ENCODE results near the gene MECR.
"Not testable (repeated sequence)": the region's sequence is repeated elsewhere in the genome, so short reads cannot be mapped to it uniquely, and the experiment has no call there.

The MECR gene

DNA sequence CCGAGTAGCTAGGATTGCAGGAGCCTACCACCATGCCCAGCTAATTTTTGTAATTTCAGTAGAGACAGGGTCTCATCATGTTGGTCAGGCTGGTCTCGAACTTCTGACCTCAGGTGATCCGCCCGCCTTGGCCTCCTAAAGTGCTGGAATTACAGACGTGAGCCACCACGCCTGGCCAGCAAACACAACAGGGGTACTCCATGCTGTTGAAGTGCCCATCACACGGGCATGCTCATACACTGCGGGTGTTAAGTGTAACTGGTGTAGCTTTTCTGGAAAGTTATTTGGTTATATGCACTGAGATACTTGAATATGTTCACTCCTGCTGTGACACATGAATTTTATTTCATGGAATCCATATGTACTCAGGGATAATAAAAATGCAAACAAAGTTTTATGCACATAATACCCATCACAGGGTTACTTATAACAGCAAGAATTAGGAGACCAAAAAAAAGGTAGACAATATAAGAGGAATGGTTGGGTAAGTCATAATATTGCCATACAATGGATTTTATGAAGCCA is 58.3 kb downstream of the MECR start:
- DNase-seq (ENCODE audit: low spot score) (no peak), FAIRE-seq (no peak)

DNA sequence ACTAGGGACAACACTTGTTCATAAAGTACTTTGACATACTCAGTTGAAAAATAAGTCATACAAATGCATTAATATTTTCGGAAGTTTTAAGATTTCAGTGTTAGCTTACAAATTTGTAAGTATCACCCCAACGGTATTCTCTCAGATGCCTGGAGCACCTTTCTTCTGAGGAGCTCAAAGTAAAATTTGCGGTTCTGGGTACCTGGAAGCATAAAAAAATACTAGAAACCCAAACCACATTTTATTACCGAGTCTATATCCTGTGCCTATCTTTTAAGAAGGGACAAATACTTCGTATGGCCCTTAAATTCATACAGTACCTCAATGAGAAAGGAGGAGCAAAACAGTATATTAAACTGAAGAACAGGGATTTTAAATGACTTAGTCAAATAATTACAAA is 59.2 kb downstream of the MECR start:
- no peak for FAIRE-seq
- DNase-seq (ENCODE audit: low spot score) = no peak

DNA sequence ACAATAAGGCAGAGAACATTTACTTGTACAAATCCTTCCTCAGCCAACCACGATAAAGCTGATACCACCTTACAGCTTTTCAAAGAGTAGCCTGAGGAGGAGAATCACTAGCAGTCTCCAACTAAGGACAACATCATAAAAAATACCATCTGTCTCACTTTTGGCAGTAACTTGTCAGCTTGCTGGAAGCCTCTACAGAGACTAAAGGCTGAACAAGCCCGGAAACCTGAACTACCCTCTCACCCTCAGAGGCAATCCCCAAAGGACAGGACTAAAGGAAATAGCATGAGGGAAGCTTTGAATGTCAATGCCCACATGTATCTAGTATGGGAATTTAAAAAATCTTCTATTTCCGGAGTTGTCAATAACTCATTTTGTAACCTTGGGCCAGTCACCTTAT is 59.6 kb downstream of the MECR start:
- DNase-seq (ENCODE audit: low spot score) = no peak
- no peak for FAIRE-seq

DNA sequence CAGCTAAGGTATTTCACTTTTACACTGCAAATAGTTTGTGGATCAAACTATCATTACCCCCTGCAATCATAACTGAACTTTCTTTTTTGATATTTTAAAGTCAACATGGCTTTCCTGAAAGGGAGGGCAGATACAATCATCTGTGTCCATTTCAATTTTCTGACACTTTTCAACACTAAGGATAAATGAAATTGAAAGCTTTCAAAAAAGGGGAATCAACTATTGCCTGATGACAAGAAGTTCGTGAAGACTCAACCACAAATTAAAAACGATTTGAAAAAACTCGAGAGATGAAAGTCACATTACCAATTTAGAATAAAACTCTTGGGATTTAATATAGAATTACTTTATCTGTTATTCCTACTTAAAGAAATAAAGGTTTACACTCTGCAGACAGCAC is 60.8 kb downstream of the MECR start:
- FAIRE-seq = no peak
- no peak for DNase-seq (ENCODE audit: low spot score)

DNA sequence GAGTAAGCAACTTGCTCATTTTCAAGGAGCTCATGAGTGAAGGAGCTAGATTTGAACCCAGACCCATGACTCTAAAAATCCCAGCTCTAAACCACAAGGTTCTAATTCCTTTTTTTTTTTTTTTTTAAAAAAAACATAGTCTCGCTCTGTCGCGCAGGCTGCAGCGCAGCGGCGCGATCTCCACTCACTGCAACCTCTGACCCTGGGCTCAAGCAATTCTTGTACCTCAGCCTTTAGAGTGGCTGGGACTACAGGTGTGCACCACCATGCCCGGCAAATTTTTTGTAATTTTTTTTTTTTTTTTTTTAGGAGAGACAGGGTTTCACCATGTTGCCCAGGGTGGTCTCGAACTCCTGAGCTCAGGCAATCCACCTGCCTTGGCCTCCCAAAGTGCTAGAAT is 62.8 kb downstream of the MECR start:
- no peak for DNase-seq (ENCODE audit: low spot score)
- no peak for FAIRE-seq

DNA sequence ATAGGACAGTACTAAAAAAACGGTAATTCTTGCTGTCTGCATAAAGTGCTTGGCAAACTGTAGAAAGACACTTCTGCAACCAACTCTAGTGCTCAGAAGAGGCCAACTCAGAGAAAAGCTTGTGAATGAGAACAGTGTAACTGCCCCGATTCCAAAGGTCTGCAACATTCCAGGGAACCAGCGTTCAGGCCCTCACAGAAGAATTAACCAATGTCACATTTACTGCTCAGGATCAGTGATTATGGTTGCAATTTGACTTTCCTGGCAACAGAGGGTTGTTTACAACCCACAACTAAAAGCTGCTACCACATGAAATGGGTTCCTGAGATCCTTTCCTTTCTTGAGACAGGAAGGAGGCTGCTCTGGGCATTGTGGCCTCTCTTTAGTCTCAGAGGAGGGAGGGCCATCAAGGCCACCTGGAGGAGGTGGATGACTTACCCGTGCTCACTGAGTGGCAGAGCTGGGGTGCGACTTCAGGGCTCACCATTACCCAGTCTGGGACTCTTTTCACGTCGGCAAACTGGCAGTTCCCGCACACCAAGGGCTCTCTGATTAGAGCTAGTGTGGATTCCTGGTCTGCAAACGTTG is 64.3 kb downstream of the MECR start:
- no peak for FAIRE-seq
- no peak for DNase-seq (ENCODE audit: low spot score)

DNA sequence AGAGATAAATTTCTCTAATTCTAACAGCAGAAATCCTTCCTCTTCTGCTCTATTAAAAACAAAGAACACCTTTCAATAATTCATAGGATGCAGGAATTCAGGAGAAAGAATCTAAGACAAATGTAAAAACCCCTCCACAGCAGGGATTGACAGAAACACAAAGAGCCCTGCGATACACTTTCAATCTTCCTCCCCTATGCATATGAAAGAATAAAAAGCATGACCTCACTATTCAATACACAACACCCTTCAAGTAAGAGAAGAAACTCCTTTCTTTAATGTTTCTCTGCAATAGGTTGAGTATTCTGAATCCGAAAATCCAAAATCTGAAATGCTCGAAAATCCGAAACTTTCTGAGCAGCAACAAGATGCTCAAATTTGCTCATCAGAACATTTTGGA is 66.1 kb downstream of the MECR start:
- no peak for DNase-seq (ENCODE audit: low spot score)
- no peak for FAIRE-seq

DNA sequence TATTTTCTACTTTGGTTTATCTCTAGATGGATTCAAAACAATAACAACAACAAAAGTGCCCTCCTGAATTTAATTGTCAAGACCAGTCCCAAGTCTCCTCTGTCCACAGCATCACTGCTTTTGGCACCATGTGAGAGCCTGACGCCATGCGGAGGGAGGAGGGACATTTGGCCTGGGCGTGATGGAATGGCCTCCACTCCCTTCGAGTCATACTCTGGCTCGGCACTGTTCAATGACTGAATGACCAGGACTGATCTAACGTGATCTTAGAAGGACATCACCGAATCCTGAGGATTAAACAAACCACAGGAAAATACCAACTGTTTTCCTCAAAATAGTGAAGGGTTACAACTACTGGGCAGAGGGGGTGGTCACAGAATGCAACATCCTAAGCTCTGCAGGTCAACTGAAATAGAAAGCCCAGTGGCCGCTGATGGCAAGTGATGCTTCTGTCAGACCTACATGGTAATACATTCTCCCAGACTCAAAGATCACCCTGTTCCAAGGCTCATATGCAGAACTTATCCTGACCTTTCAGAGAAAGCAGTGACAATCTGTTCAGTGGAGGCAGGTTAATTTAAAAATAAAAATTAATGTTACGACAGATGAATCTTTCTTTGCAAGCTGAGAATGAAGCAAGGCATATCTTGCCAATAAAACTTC is 68.1 kb downstream of the MECR start:
- no peak for DNase-seq (ENCODE audit: low spot score)
- no peak for FAIRE-seq

DNA sequence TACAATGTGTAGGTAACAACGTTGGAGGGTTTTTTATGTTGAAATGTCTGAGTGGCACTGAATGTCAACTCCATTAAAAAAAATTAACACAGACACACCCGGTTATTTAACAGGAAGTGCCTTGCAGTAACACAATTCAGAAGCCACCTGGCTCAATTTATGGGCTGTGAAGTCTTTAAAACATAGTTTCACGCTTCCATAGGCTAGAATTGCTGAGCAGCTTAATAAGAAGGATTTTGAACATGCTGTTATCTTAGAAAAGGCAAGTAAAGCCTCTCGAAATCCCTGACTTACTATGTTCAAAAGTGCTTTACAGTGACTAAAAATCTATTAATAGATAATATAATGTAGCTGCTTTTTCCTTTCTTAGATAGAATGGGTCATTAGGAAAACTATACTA is 68.7 kb downstream of the MECR start:
- DNase-seq (ENCODE audit: low spot score) = no peak
- FAIRE-seq = no peak

DNA sequence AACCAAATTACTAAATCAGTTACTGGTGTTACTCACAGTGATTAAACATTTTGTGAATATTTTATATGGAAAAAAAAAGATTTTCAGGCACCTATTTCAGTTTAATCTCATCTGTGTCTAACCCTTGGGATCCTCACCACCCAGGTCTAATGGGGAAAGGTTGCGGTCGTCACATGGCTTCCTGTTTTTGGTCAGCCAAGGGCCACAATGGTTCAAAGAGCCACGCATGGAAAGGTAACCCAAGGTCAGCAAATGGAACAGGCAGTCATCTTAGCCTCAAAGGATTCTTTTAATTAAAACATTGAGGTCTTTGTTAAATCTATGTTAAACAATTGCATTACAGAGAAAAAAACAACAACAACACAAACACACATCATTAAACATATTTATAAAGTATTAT is 71.0 kb downstream of the MECR start:
- DNase-seq (ENCODE audit: low spot score) = no peak
- FAIRE-seq = no peak

DNA sequence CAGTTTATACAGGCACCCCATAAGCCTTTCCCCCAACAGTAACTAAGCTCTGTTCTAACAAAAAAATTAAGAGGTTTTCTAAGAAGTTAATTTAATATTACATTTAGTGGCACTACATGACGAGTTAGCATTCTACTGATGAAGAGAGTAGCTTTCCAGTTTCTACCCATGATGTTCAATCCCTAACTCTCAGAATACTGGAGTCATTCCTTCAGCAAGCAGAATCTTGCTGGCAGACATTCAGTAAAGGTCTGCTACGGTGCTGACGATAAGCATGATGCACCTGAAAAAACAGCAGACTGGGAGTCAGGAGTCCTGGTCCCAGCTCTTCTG is 73.5 kb downstream of the MECR start:
- FAIRE-seq (no peak), DNase-seq (ENCODE audit: low spot score) (no peak)

DNA sequence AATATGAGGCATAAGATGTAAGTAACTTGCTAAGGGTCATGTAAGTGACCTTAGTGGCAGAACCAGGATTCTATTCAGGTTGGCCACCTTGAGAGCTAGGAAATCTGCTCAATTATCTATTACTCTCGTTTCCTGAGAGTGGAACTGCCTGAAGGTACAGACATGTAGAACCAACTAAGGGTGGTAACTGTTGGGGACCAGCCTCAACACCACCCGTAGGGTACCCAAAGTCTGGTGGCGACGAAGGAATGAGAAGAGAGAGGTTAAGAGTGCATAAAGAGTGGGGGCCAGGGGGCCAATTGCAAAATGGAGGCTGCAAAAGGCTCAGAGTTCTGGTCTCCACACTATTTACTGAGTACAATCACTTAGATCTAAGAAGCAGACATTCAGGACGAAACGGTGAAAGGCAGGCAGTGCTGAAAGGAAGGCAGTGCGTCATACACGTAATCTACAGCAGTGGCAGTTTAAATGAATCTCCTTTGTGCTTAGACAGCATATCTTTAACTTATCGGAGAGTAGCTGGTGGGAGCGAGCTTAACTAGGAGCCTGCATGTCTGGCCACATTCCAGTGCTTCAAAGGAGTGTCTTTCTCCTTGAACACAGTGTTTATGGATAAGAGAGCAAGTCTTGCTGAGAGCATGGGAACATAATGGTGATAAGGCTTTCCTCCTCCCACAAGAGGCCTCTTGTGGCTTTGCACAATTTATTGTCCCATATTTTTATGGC is 74.0 kb downstream of the MECR start:
- FAIRE-seq (no peak), DNase-seq (ENCODE audit: low spot score) (no peak)

DNA sequence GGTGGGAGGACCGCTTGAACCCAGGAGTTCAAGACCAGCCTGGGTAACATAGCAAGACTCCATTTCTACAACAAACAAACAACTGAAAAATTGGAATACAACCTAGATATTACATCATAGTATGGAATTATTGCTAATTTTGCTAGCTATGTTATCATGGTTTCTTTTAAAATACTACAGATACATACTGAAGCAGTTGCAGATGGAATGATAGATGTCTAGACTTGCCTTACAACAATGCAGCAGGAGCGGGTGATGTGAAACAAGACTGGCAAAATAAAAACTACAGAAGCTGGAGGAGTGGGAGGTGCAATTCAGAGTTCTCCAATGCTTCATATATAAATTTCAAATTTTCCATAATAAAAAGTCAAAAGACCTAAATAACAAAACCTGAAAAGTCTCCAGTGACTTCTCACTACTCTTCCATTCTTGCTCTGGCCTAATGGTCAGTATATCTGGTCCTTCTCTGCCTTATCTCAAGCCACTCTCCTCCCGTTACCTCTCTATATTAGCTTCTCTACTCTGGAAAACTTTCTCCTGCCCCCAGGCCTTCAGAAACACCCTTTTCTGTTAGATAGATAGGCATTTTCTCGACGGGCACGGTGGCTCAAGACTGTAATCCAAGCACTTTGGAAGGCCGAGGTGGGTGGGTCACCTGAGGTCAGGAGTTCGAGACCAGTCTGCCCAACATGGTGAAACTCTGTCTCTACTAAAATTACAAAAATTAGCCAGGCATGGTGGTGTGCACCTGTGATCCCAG is 78.5 kb downstream of the MECR start:
- no peak for DNase-seq (ENCODE audit: low spot score)
- FAIRE-seq = no peak

DNA sequence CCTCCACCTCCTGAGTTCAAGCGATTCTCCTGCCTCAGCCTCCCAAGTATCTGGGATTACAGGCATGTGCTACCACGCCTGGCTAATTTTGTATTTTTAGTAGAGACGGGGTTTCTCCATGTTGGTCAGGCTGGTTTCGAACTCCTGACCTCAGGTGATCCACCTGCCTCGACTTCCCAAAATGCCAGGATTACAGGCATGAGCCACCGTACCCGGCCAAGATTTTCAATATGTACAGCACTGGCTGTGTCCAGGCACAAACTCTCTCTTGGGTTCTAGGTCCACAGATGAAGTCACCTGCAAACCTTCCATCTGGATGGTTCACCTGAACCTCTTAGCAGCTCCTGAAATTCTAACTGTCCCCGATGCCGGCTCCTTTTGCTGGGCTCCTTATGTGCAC is 80.4 kb downstream of the MECR start:
- FAIRE-seq; DNase-seq (ENCODE audit: low spot score): not testable (repeated sequence)

DNA sequence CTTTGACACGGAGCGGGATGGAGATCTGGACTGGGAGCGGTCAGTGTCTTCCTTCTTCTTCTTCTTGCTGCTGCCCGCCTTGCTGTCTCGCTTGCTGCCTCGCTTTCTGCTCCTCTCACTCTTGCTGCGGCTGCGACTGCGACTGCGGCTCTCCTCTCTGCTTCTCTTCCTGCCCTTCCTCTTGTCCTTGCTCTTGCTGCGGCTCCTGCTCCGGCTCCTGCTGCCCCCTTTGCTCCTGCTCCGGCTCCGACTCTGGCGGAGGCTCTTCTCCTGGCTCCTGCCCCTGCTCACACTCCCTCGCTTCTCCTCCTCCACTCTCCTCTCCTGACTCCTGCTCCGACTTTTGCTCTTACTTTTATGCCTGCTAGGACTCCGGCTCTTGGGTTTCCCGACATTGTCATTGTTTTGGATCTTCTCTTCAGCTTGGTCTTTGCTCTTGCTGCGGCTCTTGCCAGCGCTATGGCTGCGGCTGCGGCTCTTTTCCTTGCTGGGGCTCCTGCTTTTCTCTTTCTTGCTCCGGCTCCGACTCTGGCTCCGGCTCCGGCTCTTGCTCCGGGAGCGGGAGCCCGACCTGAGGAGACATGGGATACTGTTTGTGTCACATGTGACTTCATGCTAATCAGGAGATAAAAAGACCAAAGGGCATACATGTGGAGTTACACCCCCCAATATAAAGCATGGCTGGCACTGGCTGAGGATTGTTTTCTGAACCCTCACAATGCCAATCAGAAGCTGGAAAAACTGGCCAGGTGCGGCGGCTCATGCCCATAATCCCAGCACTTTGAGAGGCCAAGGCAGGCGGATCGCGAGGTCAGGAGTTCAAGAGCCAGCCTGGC is 81.9 kb downstream of the MECR start:
- no peak for FAIRE-seq
- DNase-seq (ENCODE audit: low spot score) = no peak

DNA sequence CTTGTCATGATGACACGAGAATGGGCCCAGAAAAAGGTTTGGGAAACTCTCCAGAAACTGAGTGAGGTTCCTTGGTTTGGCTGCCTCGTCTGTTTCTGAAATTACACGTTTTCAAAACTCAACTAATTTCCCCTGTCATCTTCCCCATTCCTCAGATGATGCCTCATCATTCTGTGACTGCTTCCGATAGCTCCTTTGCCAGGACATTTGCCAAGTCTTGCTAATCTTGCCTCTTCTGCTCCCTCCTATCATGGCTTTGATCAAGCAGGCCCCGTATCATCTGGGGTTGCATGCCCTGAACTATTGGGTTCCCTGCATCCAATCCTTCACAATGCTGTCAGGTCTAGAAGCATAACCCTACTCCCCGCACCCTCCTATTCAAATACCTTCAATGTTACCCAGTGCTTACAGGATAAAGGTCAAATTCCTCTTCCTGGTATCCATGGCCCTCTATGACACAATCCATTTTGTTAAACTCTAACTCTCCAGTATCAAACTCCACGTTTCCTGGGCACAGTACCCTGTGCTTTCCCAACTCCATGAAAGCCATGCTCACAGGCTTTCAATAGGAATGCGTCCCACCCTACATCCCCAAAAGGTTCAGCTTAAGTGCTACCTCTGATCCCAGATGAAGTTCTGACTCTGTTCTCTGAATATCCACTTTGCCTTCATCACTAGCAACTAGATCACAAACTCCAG is 84.8 kb downstream of the MECR start:
- peak; percentile 87 for FAIRE-seq
- peak; percentile 83 for DNase-seq (ENCODE audit: low spot score)

DNA sequence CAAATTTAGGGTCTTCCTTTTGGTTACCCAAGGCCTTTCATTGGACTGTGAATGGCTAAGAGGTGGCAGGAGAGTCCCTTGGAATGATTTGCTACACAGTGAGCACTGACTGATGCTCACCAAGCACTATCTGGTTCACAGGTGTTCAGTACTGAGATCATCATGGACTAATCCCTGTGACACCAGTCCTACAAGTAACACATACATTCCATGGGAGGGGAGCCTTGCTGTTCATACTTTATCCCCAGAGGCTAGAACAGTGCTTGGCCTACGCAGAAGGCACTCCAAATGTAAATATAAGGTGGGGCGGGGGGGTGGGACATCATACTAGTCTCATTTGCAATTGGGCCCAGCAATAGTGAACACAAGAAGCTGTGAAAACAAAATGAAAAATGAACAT is 86.6 kb downstream of the MECR start:
- no peak for FAIRE-seq
- no peak for DNase-seq (ENCODE audit: low spot score)

DNA sequence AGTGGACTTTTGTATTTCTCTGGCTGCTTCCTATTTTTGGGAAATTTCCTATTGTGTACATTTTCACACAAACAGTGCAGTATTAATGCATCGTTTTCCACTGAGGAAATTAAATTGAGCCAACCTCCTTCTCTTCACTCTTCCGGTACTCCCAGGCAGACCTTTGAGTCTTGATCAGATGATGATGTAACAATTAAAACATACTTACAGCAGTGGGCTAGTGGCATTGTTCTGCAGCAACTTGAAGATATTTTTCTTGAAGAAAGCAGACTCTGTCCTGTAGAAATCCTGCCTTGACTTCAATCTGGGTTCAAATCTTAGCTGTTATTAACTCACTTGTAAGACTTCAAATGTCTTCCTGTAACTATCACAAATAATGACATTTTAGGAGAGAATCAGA is 88.0 kb downstream of the MECR start:
- no peak for FAIRE-seq
- no peak for DNase-seq (ENCODE audit: low spot score)

All from RCC 7860 (cell line).